HCT116 (cell line): ENCODE measurements around the gene NCOA1. TPM values are rescaled to one million over a fixed set of nuclear protein-coding genes. Genes with fewer than 3 reads are reported as not detected.

ENCODE experiments used
- ATAC-seq: fragments of 200-7000 bp; cut with Tn5 transposase; 2 replicates; pipeline ENCODE4 v1.9.1; 2020; ENCODE audit warnings: mild to moderate bottlenecking, moderate library complexity
- BruUV-seq: library from RNA; stranded (reverse); fragments of 400-500 nt; replicated peaks from 2 replicates; lab custom pipeline; 2021; lab: Mats Ljungman, UMichigan
- CTCF ChIA-PET: fragments of 300-600 bp; sonication (Branson Sonifier 250); formaldehyde crosslinking; loops from one replicate; lab custom pipeline; 2021; ENCODE audit warnings: antibody characterized with exemption; lab: Charles Lee
- POLR2A ChIA-PET: fragments of 300-600, 350-600 bp; sonication (Branson Sonifier 250); formaldehyde crosslinking; loops from one replicate; lab custom pipeline; 2021; ENCODE audit warnings: antibody characterized with exemption; lab: Charles Lee
- RAD21 ChIA-PET, 2 experiments: fragments of 300-600 bp; sonication (Branson Sonifier 250); formaldehyde crosslinking; loops; one replicate each; lab custom pipeline; 2023; ENCODE audit warnings: low total read pairs in 2 of 2; ENCODE audit not compliant: uncharacterized antibody in 2 of 2, unreplicated experiment in 2 of 2, low non-redundant PET in 1 of 2; lab: Charles Lee
- DNase-seq: peaks from one replicate; pipeline ENCODE4 v3.0.0-alpha.2; 2010; ENCODE audit warnings: low read depth, low spot score
- H2AFZ ChIP-seq: fragments of 200-600 bp; shearing (Covaris generic), sonication (generic); 2 replicates; pipeline ENCODE4 v1.6.1; 2017; ENCODE audit warnings: low read depth, mixed run types, mixed read lengths, antibody characterized with exemption, low read length; ENCODE audit not compliant: poor library complexity, severe bottlenecking
- H3K27ac ChIP-seq: 2 replicates; pipeline ENCODE4 v1.5.1; 2012; ENCODE audit warnings: low read depth, low read length
- H3K27me3 ChIP-seq: fragments of 200-600 bp; sonication (generic); 2 replicates; pipeline ENCODE4 v1.6.1; 2016; ENCODE audit warnings: mixed run types, low read length, mixed read lengths; ENCODE audit not compliant: insufficient read depth
- H3K36me3 ChIP-seq, 2 experiments: fragments of 200-500 bp in 1 of 2; fragments of 200-600 bp in 1 of 2; sonication (Bioruptor generic) in 1 of 2; sonication (generic) in 1 of 2; 2 replicates each; pipeline versions ENCODE4 v1.5.1 to v1.6.1; 2014 to 2016; ENCODE audit warnings: low read length in 2 of 2, inconsistent platforms in 1 of 2, mixed read lengths in 1 of 2, mixed run types in 1 of 2; ENCODE audit not compliant: insufficient read depth in 2 of 2, control insufficient read depth in 1 of 2
- H3K4me1 ChIP-seq, 2 experiments: fragments of 200-600 bp in 1 of 2; sonication (generic) in 1 of 2; 2 replicates each; pipeline versions ENCODE4 v1.5.1 to v1.6.1; 2012 to 2017; ENCODE audit warnings: low read length in 2 of 2, inconsistent platforms in 1 of 2, mild to moderate bottlenecking in 1 of 2, mixed read lengths in 1 of 2, mixed run types in 1 of 2, moderate library complexity in 1 of 2; ENCODE audit not compliant: insufficient read depth in 2 of 2, control insufficient read depth in 1 of 2
- H3K4me2 ChIP-seq: fragments of 200-600 bp; sonication (generic); 2 replicates; pipeline ENCODE4 v1.6.1; 2017; ENCODE audit warnings: mixed run types, low read length, mixed read lengths
- H3K4me3 ChIP-seq, 2 experiments: fragments of 200-600 bp in 1 of 2; sonication (generic) in 1 of 2; replicated peaks in 1 of 2; 2 replicates each; pipeline ENCODE4 v1.5.1; 2011 to 2016; ENCODE audit warnings: low read length in 2 of 2, control low read depth in 1 of 2, low read depth in 1 of 2, mild to moderate bottlenecking in 1 of 2, mixed read lengths in 1 of 2, mixed run types in 1 of 2
- H3K79me2 ChIP-seq: fragments of 200-600 bp; sonication (generic); 2 replicates; pipeline ENCODE4 v1.6.1; 2017; ENCODE audit warnings: mild to moderate bottlenecking, mixed run types, low read length, moderate library complexity, mixed read lengths; ENCODE audit not compliant: insufficient read depth
- H3K9ac ChIP-seq: fragments of 200-600 bp; sonication (generic); 2 replicates; pipeline ENCODE4 v1.6.1; 2016; ENCODE audit warnings: low read length, mixed read lengths
- H3K9me2 ChIP-seq: fragments of 200-600 bp; sonication (generic), shearing (Covaris generic); 2 replicates; pipeline ENCODE4 v1.6.1; 2017; ENCODE audit warnings: mixed run types, mild to moderate bottlenecking, moderate library complexity; ENCODE audit not compliant: insufficient read depth
- H3K9me3 ChIP-seq, 2 experiments: fragments of 200-500 bp in 1 of 2; fragments of 200-600 bp in 1 of 2; sonication (Bioruptor generic) in 1 of 2; sonication (generic) in 1 of 2; 2 replicates each; pipeline ENCODE4 v1.6.1; 2014 to 2017; ENCODE audit warnings: low read length in 2 of 2, mixed read lengths in 2 of 2, inconsistent platforms in 1 of 2, low read depth in 1 of 2, mild to moderate bottlenecking in 1 of 2, mixed run types in 1 of 2, moderate library complexity in 1 of 2; ENCODE audit not compliant: control insufficient read depth in 1 of 2, insufficient read depth in 1 of 2
- H4K20me1 ChIP-seq: fragments of 200-600 bp; sonication (generic), shearing (Covaris generic); 2 replicates; pipeline ENCODE4 v1.6.1; 2017; ENCODE audit warnings: mixed run types, mild to moderate bottlenecking, moderate library complexity; ENCODE audit not compliant: insufficient read depth
- EGR1 ChIP-seq: IDR thresholded peaks from 2 replicates; pipeline ENCODE4 v1.6.1; 2012; ENCODE audit warnings: low read depth
- ELF1 ChIP-seq: IDR thresholded peaks from 2 replicates; pipeline ENCODE4 v1.6.1; 2012; ENCODE audit warnings: low read depth, borderline replicate concordance
- EZH2 ChIP-seq: fragments of 200-600 bp; sonication (generic); IDR thresholded peaks from 2 replicates; pipeline ENCODE4 v1.6.1; 2017; ENCODE audit warnings: antibody characterized with exemption, mixed run types
- EZH2phosphoT487 ChIP-seq: fragments of 200-600 bp; IDR thresholded peaks from 2 replicates; pipeline ENCODE4 v1.6.1; 2018; ENCODE audit warnings: antibody characterized with exemption, borderline replicate concordance
- FOSL1 ChIP-seq: IDR thresholded peaks from 2 replicates; pipeline ENCODE4 v1.6.1; 2012; ENCODE audit warnings: low read depth
- JUND ChIP-seq: IDR thresholded peaks from 2 replicates; pipeline ENCODE4 v1.6.1; 2012
- POLR2A ChIP-seq: IDR thresholded peaks from 2 replicates; pipeline ENCODE4 v1.7.0; 2011; ENCODE audit warnings: borderline replicate concordance; ENCODE audit not compliant: insufficient read depth, insufficient read length; ENCODE audit errors: extremely low read depth
- POLR2AphosphoS5 ChIP-seq: IDR thresholded peaks from 2 replicates; pipeline ENCODE4 v1.6.1; 2011; ENCODE audit warnings: mild to moderate bottlenecking, low read depth, low read length, moderate library complexity
- RAD21 ChIP-seq: IDR thresholded peaks from 2 replicates; pipeline ENCODE4 v1.6.1; 2012; ENCODE audit warnings: low read depth, mild to moderate bottlenecking
- SIN3A ChIP-seq: IDR thresholded peaks from 2 replicates; pipeline ENCODE4 v1.6.1; 2012; ENCODE audit warnings: low read depth
- SP1 ChIP-seq: IDR thresholded peaks from 2 replicates; pipeline ENCODE4 v1.6.1; 2012; ENCODE audit warnings: low read depth
- YY1 ChIP-seq: IDR thresholded peaks from 2 replicates; pipeline ENCODE4 v1.6.1; 2011; ENCODE audit warnings: low read length, low read depth, moderate library complexity, mild to moderate bottlenecking; ENCODE audit not compliant: insufficient replicate concordance; ENCODE audit errors: extremely low read depth
- ZFX ChIP-seq: fragments of 450-650 bp; IDR thresholded peaks from 2 replicates; pipeline ENCODE4 v1.6.1; 2017
- intact Hi-C: fragments of 100-400 bp; cut with micrococcal nuclease; formaldehyde crosslinking; loops from 2 replicates; pipeline ENCODE4 v1.10.0; 2022
- total RNA-seq: library from RNA; stranded (reverse); gene quantifications from one replicate; pipeline ENCODE4 v1.2.1, GENCODE V29; 2021; ENCODE audit not compliant: unreplicated experiment
- TF ChIP-seq, protein P1 (sequence below): IDR thresholded peaks from 2 replicates; pipeline ENCODE4 v1.6.1; 2012
- TF ChIP-seq, protein P2 (sequence below), 3 experiments: fragments of 200-600 bp in 1 of 3; sonication (generic) in 1 of 3; IDR thresholded peaks in 2 of 3; conservative IDR thresholded peaks in 1 of 3; 2 replicates each; pipeline ENCODE4 v1.5.1; 2012 to 2017; ENCODE audit warnings: low read depth in 2 of 3, low read length in 2 of 3, antibody characterized with exemption in 1 of 3, borderline replicate concordance in 1 of 3, control low read depth in 1 of 3, mild to moderate bottlenecking in 1 of 3, mixed read lengths in 1 of 3, mixed run types in 1 of 3, moderate library complexity in 1 of 3; ENCODE audit not compliant: insufficient read depth in 1 of 3
- TF ChIP-seq, protein P3 (sequence below): IDR thresholded peaks from 2 replicates; pipeline ENCODE4 v1.6.1; 2012; ENCODE audit warnings: low read depth
- TF ChIP-seq, protein P4 (sequence below): IDR thresholded peaks from 2 replicates; pipeline ENCODE4 v1.6.1; 2012

NCOA1 gene
- total RNA-seq, 1 experiment from 2014 or later: 10.4 TPM

DNA sequence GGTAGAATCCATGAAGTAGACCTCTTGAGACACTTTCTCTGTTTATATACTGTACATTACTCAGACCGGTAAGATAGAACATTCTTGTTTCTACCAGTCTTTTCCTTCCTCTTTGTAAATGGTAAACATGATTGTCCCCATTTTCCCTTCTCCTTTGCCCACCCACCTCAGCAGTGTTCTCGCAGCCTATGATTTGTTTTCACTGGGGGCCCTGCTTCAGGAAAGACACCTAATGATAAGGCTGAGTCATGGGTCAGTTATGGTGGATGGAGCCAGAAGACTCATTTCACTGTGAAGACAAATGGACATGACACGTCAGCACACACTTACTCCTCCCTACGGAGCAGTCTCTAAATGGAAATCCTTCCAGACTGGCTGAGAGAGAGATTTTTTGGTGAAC lies 325.8 kb downstream of the NCOA1 start:
- H2AFZ ChIP-seq: no peak overlapping the region
- ATAC-seq (no peak), DNase-seq (no peak)
- RAD21 ChIA-PET: no interaction called here
- no peaks in the 10 kb centered on the region for H3K9me2 ChIP-seq
- H3K27me3 ChIP-seq: no peaks in the 10 kb centered on the region
- H3K9ac ChIP-seq: no peak overlapping the region
- no peak overlapping the region for H3K4me2 ChIP-seq
- peaks cover 38 to 60% of the 10 kb centered on the region in 2 experiments for H3K36me3 ChIP-seq
- CTCF ChIA-PET: interaction anchor here (2.5 kb wide), 1 partner anchor 11 kb away, joined by 9 read pairs; no protein-coding TSS in a partner anchor
- POLR2A ChIA-PET: no interaction called here
- H3K4me1 ChIP-seq: no peaks in the 10 kb centered on the region
- no peaks in the 10 kb centered on the region for H4K20me1 ChIP-seq
- H3K27ac ChIP-seq: no peak overlapping the region
- TF ChIP-seq ELF1 (no peak), POLR2AphosphoS5 (no peak), SP1 (no peak), RAD21 (no peak), EGR1 (no peak), SIN3A (no peak), EZH2 (no peak), ZFX (no peak), POLR2A (no peak), EZH2phosphoT487 (no peak), JUND (no peak), FOSL1 (no peak), YY1 (no peak)
- TF ChIP-seq, protein P1, sequence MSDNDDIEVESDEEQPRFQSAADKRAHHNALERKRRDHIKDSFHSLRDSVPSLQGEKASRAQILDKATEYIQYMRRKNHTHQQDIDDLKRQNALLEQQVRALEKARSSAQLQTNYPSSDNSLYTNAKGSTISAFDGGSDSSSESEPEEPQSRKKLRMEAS: no peak
- TF ChIP-seq, protein P2, sequence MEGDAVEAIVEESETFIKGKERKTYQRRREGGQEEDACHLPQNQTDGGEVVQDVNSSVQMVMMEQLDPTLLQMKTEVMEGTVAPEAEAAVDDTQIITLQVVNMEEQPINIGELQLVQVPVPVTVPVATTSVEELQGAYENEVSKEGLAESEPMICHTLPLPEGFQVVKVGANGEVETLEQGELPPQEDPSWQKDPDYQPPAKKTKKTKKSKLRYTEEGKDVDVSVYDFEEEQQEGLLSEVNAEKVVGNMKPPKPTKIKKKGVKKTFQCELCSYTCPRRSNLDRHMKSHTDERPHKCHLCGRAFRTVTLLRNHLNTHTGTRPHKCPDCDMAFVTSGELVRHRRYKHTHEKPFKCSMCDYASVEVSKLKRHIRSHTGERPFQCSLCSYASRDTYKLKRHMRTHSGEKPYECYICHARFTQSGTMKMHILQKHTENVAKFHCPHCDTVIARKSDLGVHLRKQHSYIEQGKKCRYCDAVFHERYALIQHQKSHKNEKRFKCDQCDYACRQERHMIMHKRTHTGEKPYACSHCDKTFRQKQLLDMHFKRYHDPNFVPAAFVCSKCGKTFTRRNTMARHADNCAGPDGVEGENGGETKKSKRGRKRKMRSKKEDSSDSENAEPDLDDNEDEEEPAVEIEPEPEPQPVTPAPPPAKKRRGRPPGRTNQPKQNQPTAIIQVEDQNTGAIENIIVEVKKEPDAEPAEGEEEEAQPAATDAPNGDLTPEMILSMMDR (IDR thresholded peaks at IDR 0.05 in 2 of 3, conservative IDR thresholded peaks at IDR 0.05 in 1 of 3; ENCODE audit: borderline replicate concordance in 1 of 3, insufficient read depth in 1 of 3, low read depth in 2 of 3, low read length in 2 of 3): no peak
- TF ChIP-seq, protein P3, sequence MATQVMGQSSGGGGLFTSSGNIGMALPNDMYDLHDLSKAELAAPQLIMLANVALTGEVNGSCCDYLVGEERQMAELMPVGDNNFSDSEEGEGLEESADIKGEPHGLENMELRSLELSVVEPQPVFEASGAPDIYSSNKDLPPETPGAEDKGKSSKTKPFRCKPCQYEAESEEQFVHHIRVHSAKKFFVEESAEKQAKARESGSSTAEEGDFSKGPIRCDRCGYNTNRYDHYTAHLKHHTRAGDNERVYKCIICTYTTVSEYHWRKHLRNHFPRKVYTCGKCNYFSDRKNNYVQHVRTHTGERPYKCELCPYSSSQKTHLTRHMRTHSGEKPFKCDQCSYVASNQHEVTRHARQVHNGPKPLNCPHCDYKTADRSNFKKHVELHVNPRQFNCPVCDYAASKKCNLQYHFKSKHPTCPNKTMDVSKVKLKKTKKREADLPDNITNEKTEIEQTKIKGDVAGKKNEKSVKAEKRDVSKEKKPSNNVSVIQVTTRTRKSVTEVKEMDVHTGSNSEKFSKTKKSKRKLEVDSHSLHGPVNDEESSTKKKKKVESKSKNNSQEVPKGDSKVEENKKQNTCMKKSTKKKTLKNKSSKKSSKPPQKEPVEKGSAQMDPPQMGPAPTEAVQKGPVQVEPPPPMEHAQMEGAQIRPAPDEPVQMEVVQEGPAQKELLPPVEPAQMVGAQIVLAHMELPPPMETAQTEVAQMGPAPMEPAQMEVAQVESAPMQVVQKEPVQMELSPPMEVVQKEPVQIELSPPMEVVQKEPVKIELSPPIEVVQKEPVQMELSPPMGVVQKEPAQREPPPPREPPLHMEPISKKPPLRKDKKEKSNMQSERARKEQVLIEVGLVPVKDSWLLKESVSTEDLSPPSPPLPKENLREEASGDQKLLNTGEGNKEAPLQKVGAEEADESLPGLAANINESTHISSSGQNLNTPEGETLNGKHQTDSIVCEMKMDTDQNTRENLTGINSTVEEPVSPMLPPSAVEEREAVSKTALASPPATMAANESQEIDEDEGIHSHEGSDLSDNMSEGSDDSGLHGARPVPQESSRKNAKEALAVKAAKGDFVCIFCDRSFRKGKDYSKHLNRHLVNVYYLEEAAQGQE: no peak
- TF ChIP-seq, protein P4, sequence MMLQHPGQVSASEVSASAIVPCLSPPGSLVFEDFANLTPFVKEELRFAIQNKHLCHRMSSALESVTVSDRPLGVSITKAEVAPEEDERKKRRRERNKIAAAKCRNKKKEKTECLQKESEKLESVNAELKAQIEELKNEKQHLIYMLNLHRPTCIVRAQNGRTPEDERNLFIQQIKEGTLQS: no peak
- BruUV-seq: no TSS peak
- H3K4me3 ChIP-seq: no peak overlapping the region
- no peaks in the 10 kb centered on the region for H3K9me3 ChIP-seq
- intact Hi-C loops: no loop called here
- H3K79me2 ChIP-seq: peaks cover 36% of the 10 kb centered on the region
